PC-9 (cell line): ENCODE measurements around the gene GSC2. TPM values are rescaled to one million over a fixed set of nuclear protein-coding genes. Genes with fewer than 3 reads are reported as not detected.

Experiments
- BruUV-seq: library from RNA; stranded (reverse); fragments of 400-500 nt; replicated peaks from 2 replicates; lab custom pipeline; 2021; lab: Mats Ljungman, UMichigan
- CTCF ChIA-PET: fragments of 300-600 bp; sonication (Branson Sonifier 250); formaldehyde crosslinking; loops from one replicate; lab custom pipeline; 2022; ENCODE audit warnings: antibody characterized with exemption; lab: Charles Lee
- POLR2A ChIA-PET: fragments of 300-600 bp; sonication (Branson Sonifier 250); formaldehyde crosslinking; loops from one replicate; lab custom pipeline; 2022; ENCODE audit warnings: antibody characterized with exemption; ENCODE audit not compliant: unreplicated experiment; lab: Charles Lee
- DNase-seq, 2 experiments: peaks; one replicate each; pipeline versions ENCODE4 v3.0.0 to v3.0.0-alpha.2; 2015 to 2022; ENCODE audit warnings: mixed read lengths in 1 of 2
- H2AFZ ChIP-seq: fragments of 200-600 bp; sonication (generic); 2 replicates; pipeline ENCODE4 v1.8.1; 2017; ENCODE audit warnings: antibody characterized with exemption
- H3F3A ChIP-seq: fragments of 200-600 bp; sonication (generic); 2 replicates; pipeline ENCODE4 v1.8.1; 2017; ENCODE audit warnings: antibody characterized with exemption, mild to moderate bottlenecking, low read depth; ENCODE audit not compliant: insufficient read depth
- H3K27ac ChIP-seq: fragments of 200-600 bp; sonication (generic); 2 replicates; pipeline ENCODE4 v1.6.1; 2016; ENCODE audit warnings: mixed run types
- H3K27me3 ChIP-seq: fragments of 200-600 bp; sonication (generic); 2 replicates; pipeline ENCODE4 v1.6.1; 2016; ENCODE audit warnings: low read depth, mixed run types; ENCODE audit not compliant: insufficient read depth
- H3K36me3 ChIP-seq: fragments of 200-600 bp; sonication (generic); 2 replicates; pipeline ENCODE4 v1.6.1; 2016; ENCODE audit warnings: low read depth, mixed run types
- H3K4me1 ChIP-seq: fragments of 200-600 bp; sonication (generic); replicated peaks from 2 replicates; pipeline ENCODE4 v1.6.1; 2016; ENCODE audit warnings: mixed run types; ENCODE audit not compliant: insufficient read depth
- H3K4me2 ChIP-seq: fragments of 200-600 bp; sonication (generic); 2 replicates; pipeline ENCODE4 v1.6.1; 2017; ENCODE audit warnings: mixed run types
- H3K4me3 ChIP-seq: fragments of 200-600 bp; sonication (generic); 2 replicates; pipeline ENCODE4 v1.6.1; 2016; ENCODE audit warnings: mixed run types
- H3K79me2 ChIP-seq: fragments of 200-600 bp; sonication (generic); 2 replicates; pipeline ENCODE4 v1.6.1; 2017; ENCODE audit warnings: low read depth, mixed run types
- H3K9me2 ChIP-seq: fragments of 200-600 bp; sonication (generic); 2 replicates; pipeline ENCODE4 v1.8.1; 2017; ENCODE audit warnings: mild to moderate bottlenecking; ENCODE audit not compliant: insufficient read depth
- H3K9me3 ChIP-seq: fragments of 200-600 bp; sonication (generic); 2 replicates; pipeline ENCODE4 v1.8.1; 2016; ENCODE audit warnings: low read depth; ENCODE audit not compliant: insufficient read depth
- H4K20me1 ChIP-seq: fragments of 200-600 bp; sonication (generic); 2 replicates; pipeline ENCODE4 v1.8.1; 2017; ENCODE audit not compliant: insufficient read depth
- EZH2 ChIP-seq: fragments of 200-600 bp; sonication (generic); IDR thresholded peaks from 2 replicates; pipeline ENCODE4 v1.8.0; 2017; ENCODE audit warnings: antibody characterized with exemption, low read depth
- intact Hi-C: fragments of 100-400 bp; cut with micrococcal nuclease; formaldehyde crosslinking; loops from one replicate; pipeline ENCODE4 v1.10.0; 2022; ENCODE audit not compliant: unreplicated experiment
- total RNA-seq: library from RNA; stranded (reverse); gene quantifications from 2 replicates; pipeline ENCODE4 v1.2.3, GENCODE V29; 2021
- TF ChIP-seq, protein P1 (sequence below): fragments of 200-600 bp; sonication (generic); conservative IDR thresholded peaks from 2 replicates; pipeline ENCODE4 v1.6.1; 2017; ENCODE audit warnings: mixed run types, antibody characterized with exemption, mild to moderate bottlenecking, moderate library complexity

Gene GSC2
- total RNA-seq, 1 experiment from 2014 or later = not detected

DNA sequence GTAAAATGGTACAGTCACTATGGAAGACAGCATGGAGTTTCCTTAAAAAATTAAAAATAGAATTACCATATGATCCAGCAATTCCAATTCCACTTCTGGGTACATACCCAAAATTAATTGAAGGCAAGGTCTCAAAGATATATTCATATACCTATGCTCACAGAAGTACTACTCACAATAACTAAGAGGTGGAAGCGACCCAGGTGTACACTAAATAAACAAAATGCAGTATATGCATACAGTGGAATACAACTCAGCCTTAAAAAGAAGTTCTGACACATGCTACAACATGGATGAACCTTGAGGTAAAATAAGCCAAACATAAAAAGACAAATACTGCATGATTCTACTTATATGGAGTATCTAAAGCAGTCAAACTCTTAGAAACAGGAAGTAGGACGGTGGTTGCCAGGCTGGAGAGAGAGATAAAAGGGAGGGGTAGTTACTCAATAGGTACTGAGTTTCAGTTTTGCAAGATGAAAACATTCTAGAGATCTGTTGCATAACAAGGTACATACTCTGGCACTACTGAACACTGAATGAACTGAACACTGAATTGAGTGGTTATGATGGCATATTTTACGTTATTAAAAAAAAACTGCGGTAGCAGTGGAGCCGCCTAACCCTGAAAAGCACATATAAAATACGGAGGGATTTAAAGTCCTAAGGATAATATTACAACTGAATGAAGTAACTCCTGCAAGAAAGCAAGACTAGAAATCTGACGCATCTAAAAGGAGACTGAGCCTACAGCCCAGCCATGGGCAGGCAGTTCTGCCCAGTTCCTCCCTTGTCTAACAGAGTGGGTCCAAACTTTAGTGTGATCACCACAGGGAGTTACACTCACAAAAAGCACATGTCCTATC is 40.7 kb downstream of the GSC2 start:
- BruUV-seq = no TSS peak
- peak in 1 of 2 experiments; percentile 83 for DNase-seq
- TF ChIP-seq, protein P1, sequence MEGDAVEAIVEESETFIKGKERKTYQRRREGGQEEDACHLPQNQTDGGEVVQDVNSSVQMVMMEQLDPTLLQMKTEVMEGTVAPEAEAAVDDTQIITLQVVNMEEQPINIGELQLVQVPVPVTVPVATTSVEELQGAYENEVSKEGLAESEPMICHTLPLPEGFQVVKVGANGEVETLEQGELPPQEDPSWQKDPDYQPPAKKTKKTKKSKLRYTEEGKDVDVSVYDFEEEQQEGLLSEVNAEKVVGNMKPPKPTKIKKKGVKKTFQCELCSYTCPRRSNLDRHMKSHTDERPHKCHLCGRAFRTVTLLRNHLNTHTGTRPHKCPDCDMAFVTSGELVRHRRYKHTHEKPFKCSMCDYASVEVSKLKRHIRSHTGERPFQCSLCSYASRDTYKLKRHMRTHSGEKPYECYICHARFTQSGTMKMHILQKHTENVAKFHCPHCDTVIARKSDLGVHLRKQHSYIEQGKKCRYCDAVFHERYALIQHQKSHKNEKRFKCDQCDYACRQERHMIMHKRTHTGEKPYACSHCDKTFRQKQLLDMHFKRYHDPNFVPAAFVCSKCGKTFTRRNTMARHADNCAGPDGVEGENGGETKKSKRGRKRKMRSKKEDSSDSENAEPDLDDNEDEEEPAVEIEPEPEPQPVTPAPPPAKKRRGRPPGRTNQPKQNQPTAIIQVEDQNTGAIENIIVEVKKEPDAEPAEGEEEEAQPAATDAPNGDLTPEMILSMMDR = no peak
- no peak for TF ChIP-seq EZH2
- H3F3A ChIP-seq = peaks cover 9% of the 10 kb centered on the region
- no peak overlapping the region for H3K4me3 ChIP-seq
- no peak overlapping the region for H2AFZ ChIP-seq
- peaks cover 8% of the 10 kb centered on the region for H4K20me1 ChIP-seq
- no peaks in the 10 kb centered on the region for H3K9me2 ChIP-seq
- H3K27ac ChIP-seq = peak overlapping the region; percentile 88
- H3K79me2 ChIP-seq = peaks cover 79% of the 10 kb centered on the region
- no peaks in the 10 kb centered on the region for H3K36me3 ChIP-seq
- peak overlapping the region; percentile 54 for H3K4me2 ChIP-seq
- peaks cover 16% of the 10 kb centered on the region for H3K4me1 ChIP-seq
- no peaks in the 10 kb centered on the region for H3K9me3 ChIP-seq
- ChIA-PET POLR2A (no interaction called here), CTCF (no interaction called here)
- H3K27me3 ChIP-seq = no peaks in the 10 kb centered on the region
- intact Hi-C loops = no loop called here

DNA sequence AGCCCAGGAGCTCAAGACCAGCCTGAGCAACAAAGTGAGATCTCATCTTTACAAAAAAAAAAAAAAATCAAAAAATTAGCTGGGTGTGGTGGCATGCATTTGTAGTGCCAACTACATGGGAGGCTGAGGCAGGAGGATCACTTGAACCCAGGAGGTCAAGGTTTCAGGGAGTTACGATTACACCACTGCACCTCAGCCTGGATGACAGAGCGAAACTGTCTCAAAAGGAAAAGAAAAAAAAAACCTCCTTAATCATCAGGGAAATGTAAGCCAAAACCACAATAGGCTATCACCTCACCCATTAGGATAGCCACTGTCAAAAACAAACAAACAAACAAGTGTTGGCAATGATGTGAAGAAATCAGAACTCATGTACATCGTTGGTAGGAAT is 41.3 kb downstream of the GSC2 start:
- ChIA-PET POLR2A (no interaction called here), CTCF (no interaction called here)
- DNase-seq = peak in 1 of 2 experiments; percentile 64
- H3K4me3 ChIP-seq = no peak overlapping the region
- no peak overlapping the region for H2AFZ ChIP-seq
- peaks cover 9% of the 10 kb centered on the region for H3F3A ChIP-seq
- H3K4me1 ChIP-seq = peaks cover 16% of the 10 kb centered on the region
- intact Hi-C loops = no loop called here
- no TSS peak for BruUV-seq
- H3K4me2 ChIP-seq = 0 out of 2 replicates have a peak overlapping the region, but pooled peaks have one; percentile 48
- H3K9me2 ChIP-seq = no peaks in the 10 kb centered on the region
- no peaks in the 10 kb centered on the region for H3K9me3 ChIP-seq
- peak overlapping the region; percentile 88 for H3K27ac ChIP-seq
- H3K79me2 ChIP-seq = peaks cover 81% of the 10 kb centered on the region
- H4K20me1 ChIP-seq = peaks cover 12% of the 10 kb centered on the region
- H3K36me3 ChIP-seq = no peaks in the 10 kb centered on the region
- no peaks in the 10 kb centered on the region for H3K27me3 ChIP-seq
- TF ChIP-seq EZH2 = no peak
- TF ChIP-seq, protein P1 = no peak

DNA sequence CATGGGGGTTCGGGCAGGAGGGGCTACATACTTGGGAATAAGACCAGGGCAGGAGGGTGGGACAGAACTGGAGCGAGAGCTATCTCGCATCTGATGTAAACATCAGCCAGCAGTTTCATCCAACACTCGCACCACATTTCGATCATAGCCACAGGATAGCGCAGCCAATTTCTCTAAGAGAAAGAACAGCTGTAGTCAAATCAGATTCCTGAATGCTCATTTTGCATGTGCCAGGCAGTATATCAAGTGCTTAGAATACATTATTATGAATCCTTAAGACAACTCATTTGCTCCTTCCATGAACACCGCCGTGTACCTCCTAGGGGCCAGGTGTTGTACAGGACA is 42.4 kb downstream of the GSC2 start:
- H4K20me1 ChIP-seq = peaks cover 12% of the 10 kb centered on the region
- no TSS peak for BruUV-seq
- no peaks in the 10 kb centered on the region for H3K36me3 ChIP-seq
- peaks cover 9% of the 10 kb centered on the region for H3F3A ChIP-seq
- no peak for DNase-seq
- POLR2A ChIA-PET = interaction anchor here (0.6 kb wide), 1 partner anchor 971 kb away, joined by 4 read pairs; no protein-coding TSS in a partner anchor
- no peak for TF ChIP-seq EZH2
- TF ChIP-seq, protein P1 = no peak
- H3K4me3 ChIP-seq = no peak overlapping the region
- H3K4me1 ChIP-seq = peaks cover 16% of the 10 kb centered on the region
- CTCF ChIA-PET = interaction anchor here (0.6 kb wide), 1 partner anchor 66 kb away, joined by 3 read pairs; no protein-coding TSS in a partner anchor
- no peaks in the 10 kb centered on the region for H3K27me3 ChIP-seq
- H3K9me2 ChIP-seq = no peaks in the 10 kb centered on the region
- intact Hi-C loops = no loop called here
- H3K9me3 ChIP-seq = no peaks in the 10 kb centered on the region
- H2AFZ ChIP-seq = no peak overlapping the region
- no peak overlapping the region for H3K4me2 ChIP-seq
- H3K79me2 ChIP-seq = peaks cover 75% of the 10 kb centered on the region
- H3K27ac ChIP-seq = no peak overlapping the region
